Endothelial cell of umbilical vein (primary cell): ENCODE data around the gene TGIF1. TPM values are rescaled to one million over a fixed set of nuclear protein-coding genes. Genes with fewer than 3 reads are reported as not detected.

Experiments
- BruUV-seq: library from RNA; stranded (reverse); fragments of 400-500 nt; replicated peaks from 2 replicates; lab custom pipeline; 2021; lab: Mats Ljungman, UMichigan
- CTCF ChIA-PET: fragments of 300-600, 350-600 bp; sonication (Branson Sonifier 250); formaldehyde crosslinking; loops from one replicate; lab custom pipeline; 2021; ENCODE audit warnings: antibody characterized with exemption, inconsistent platforms; lab: Charles Lee
- POLR2A ChIA-PET: fragments of 300-600, 350-600 bp; sonication (Branson Sonifier 250); formaldehyde crosslinking; loops from one replicate; lab custom pipeline; 2021; ENCODE audit warnings: antibody characterized with exemption, inconsistent platforms; lab: Charles Lee
- DNase-seq: peaks from one replicate; pipeline ENCODE4 v3.0.0-alpha.2; 2011; ENCODE audit warnings: low read depth, low spot score
- FAIRE-seq: peaks from 2 replicates; lab custom pipeline; 2011; peaks lifted over from hg19 to GRCh38; lab: Jason Lieb, UNC
- H2AFZ ChIP-seq: 2 replicates; pipeline ENCODE4 v1.6.0; 2012; ENCODE audit warnings: low read depth, low read length, control low read depth, inconsistent platforms
- H3K27ac ChIP-seq: 2 replicates; pipeline ENCODE4 v1.5.1; 2011; ENCODE audit warnings: low read depth, mild to moderate bottlenecking, control low read depth, low read length, moderate library complexity; ENCODE audit not compliant: insufficient read depth
- H3K27me3 ChIP-seq, 2 experiments: 2 replicates each; pipeline versions ENCODE4 v1.6.0 to v1.6.1; 2011; ENCODE audit warnings: low read length in 2 of 2, mixed read lengths in 1 of 2; ENCODE audit not compliant: control insufficient read depth in 2 of 2, insufficient read depth in 2 of 2
- H3K36me3 ChIP-seq, 2 experiments: 2 replicates in 1 of 2; 3 replicates in 1 of 2; pipeline ENCODE4 v1.5.1; 2011; ENCODE audit warnings: low read length in 2 of 2, mild to moderate bottlenecking in 1 of 2, moderate library complexity in 1 of 2; ENCODE audit not compliant: control insufficient read depth in 2 of 2, insufficient read depth in 2 of 2; ENCODE audit errors: extremely low read depth in 1 of 2
- H3K4me1 ChIP-seq: 3 replicates; pipeline ENCODE4 v1.5.1; 2011; ENCODE audit warnings: mild to moderate bottlenecking, low read length; ENCODE audit not compliant: control insufficient read depth, insufficient read depth; ENCODE audit errors: extremely low read depth
- H3K4me2 ChIP-seq: 2 replicates; pipeline ENCODE4 v1.6.1; 2011; ENCODE audit warnings: low read length, control low read depth, mixed read lengths; ENCODE audit not compliant: insufficient read depth
- H3K4me3 ChIP-seq, 3 experiments: fragments of 200-600 bp in 1 of 3; sonication (generic), shearing (Covaris generic) in 1 of 3; replicated peaks in 1 of 3; 2 replicates each; pipeline ENCODE4 v1.5.1; 2011 to 2016; ENCODE audit warnings: control low read depth in 3 of 3, low read length in 3 of 3, mild to moderate bottlenecking in 2 of 3, inconsistent platforms in 1 of 3, low read depth in 1 of 3, moderate library complexity in 1 of 3; ENCODE audit not compliant: insufficient read depth in 1 of 3
- H3K79me2 ChIP-seq: 2 replicates; pipeline ENCODE4 v1.6.0; 2012; ENCODE audit warnings: low read length, inconsistent platforms; ENCODE audit not compliant: control insufficient read depth, insufficient read depth
- H3K9ac ChIP-seq: replicated peaks from 2 replicates; pipeline ENCODE3; 2011; ENCODE audit warnings: low read length, control low read depth; ENCODE audit not compliant: insufficient read depth; ENCODE audit errors: extremely low read depth
- H3K9me1 ChIP-seq: replicated peaks from 3 replicates; pipeline ENCODE4 v1.6.0; 2011; ENCODE audit warnings: mild to moderate bottlenecking, low read length; ENCODE audit not compliant: control insufficient read depth, insufficient read depth; ENCODE audit errors: extremely low read depth
- H3K9me3 ChIP-seq: replicated peaks from 2 replicates; pipeline ENCODE4 v1.5.1; 2012; ENCODE audit warnings: low read length, inconsistent platforms; ENCODE audit not compliant: control insufficient read depth, insufficient read depth
- H4K20me1 ChIP-seq: replicated peaks from 2 replicates; pipeline ENCODE3; 2011; ENCODE audit warnings: mild to moderate bottlenecking, low read length; ENCODE audit not compliant: control insufficient read depth, insufficient read depth; ENCODE audit errors: extremely low read depth
- CTCF ChIP-seq, 2 donors: IDR thresholded peaks; 1 replicate in 1 of 2; 2 replicates in 1 of 2; pipeline ENCODE4 v1.5.1; 2011; ENCODE audit warnings: low read length in 2 of 2, mild to moderate bottlenecking in 2 of 2, moderate library complexity in 2 of 2, control low read depth in 1 of 2, inconsistent platforms in 1 of 2, low read depth in 1 of 2; ENCODE audit not compliant: insufficient read depth in 1 of 2; ENCODE audit errors: extremely low read depth in 1 of 2
- EZH2 ChIP-seq: IDR thresholded peaks from 2 replicates; pipeline ENCODE4 v1.6.1; 2012; ENCODE audit warnings: borderline replicate concordance, low read depth, mild to moderate bottlenecking, moderate library complexity, low read length, inconsistent platforms; ENCODE audit not compliant: severe bottlenecking
- FOS ChIP-seq: IDR thresholded peaks from 2 replicates; pipeline ENCODE4 v1.6.1; 2011; ENCODE audit warnings: mild to moderate bottlenecking, low read length, moderate library complexity, borderline replicate concordance; ENCODE audit not compliant: insufficient read depth
- GATA2 ChIP-seq: IDR thresholded peaks from 2 replicates; pipeline ENCODE4 v1.7.0; 2011; ENCODE audit warnings: low read depth, mild to moderate bottlenecking, moderate library complexity, mixed read lengths, low read length; ENCODE audit not compliant: insufficient read length, insufficient read depth
- JUN ChIP-seq: IDR thresholded peaks from 2 replicates; pipeline ENCODE4 v1.6.1; 2011; ENCODE audit warnings: borderline replicate concordance, low read depth; ENCODE audit not compliant: insufficient read length, insufficient read depth
- MYC ChIP-seq: IDR thresholded peaks from one replicate; pipeline ENCODE4 v1.6.1; 2011; ENCODE audit warnings: mild to moderate bottlenecking, low read depth, low read length
- POLR2A ChIP-seq: IDR thresholded peaks from 2 replicates; pipeline ENCODE4 v1.6.1; 2012; ENCODE audit warnings: low read depth, mild to moderate bottlenecking, control low read depth, low read length
- POLR2AphosphoS5 ChIP-seq: IDR thresholded peaks from 2 replicates; pipeline ENCODE4 v1.6.1; 2012; ENCODE audit warnings: low read depth, mild to moderate bottlenecking, control low read depth, low read length, moderate library complexity; ENCODE audit not compliant: insufficient read depth
- dilution Hi-C: fragments of 300-500 bp; cut with MboI; formaldehyde crosslinking; loops from one replicate; pipeline ENCODE4 v1.15.0; 2019; ENCODE audit warnings: low sequenced_read_pairs; ENCODE audit not compliant: extremely low pct_ligation_motif_present
- intact Hi-C: fragments of 100-400 bp; cut with micrococcal nuclease; formaldehyde crosslinking; loops from one replicate; pipeline ENCODE4 v1.10.0; 2022
- polyA plus RNA-seq, 4 experiments: library from polyadenylated mRNA; depleted of rRNA in 3 of 4; stranded (reverse) in 3 of 4; unstranded in 1 of 4; fragments of >200 nt; gene quantifications; 2 replicates each; pipeline versions ENCODE4 v1.2.1 to v1.2.3, GENCODE V29; 2011 to 2012; ENCODE audit warnings: missing spikeins in 1 of 4
- total RNA-seq: library from RNA; stranded (reverse); gene quantifications from 2 replicates; pipeline ENCODE4 v1.2.3, GENCODE V29; 2021
- TF ChIP-seq, protein P1 (sequence below): IDR thresholded peaks from 2 replicates; pipeline ENCODE4 v1.6.1; 2011; ENCODE audit not compliant: insufficient read depth, insufficient read length

Gene TGIF1
- total and polyA plus RNA-seq, 2 donors (not counting 3 experiments of a cell fraction or from before 2014, with no cell fraction given) = 75.6 to 96.6 TPM

DNA sequence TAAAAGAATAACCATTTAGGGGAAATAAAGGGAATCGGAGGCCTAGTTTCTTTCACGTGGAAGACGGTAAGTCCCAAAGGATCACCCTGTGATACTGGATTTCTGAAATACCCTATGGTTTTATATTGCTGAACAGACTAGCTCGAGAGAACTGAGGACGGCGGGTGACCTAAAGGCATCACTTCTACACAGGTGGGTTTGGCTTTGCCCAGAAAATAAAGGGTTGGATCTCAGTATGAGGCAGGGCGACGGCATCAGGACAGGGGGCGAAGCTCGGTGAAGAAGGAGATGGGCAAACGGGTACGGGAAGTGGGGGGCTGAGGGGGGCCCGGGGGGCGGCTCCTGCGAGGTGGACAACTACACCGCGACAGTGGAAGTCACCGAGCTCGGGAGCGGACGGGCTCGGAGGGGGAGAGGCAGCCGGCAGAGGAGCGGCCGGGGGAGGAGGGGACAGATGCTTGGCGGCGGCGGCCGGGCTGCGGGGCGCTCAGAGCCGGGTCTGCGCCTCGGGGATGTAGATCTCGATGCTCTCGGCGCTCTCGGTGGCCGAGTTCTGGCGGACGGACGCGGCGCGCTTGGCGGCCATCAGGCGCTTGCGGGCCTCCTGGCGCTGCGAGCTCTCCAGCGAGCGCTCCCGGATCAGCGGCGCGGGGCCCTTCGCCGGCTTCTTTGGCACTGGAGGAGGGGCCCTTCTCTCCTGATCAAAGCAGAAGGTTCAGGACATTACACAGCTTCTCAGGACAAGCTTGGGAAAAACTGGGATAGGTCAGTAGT is 48.9 kb downstream of the TGIF1 start:
- intact Hi-C loops = loop anchor here (2.0 kb wide), 1 partner anchor 44 kb away; no protein-coding TSS in a partner anchor
- peaks cover 0 to 2% of the 10 kb centered on the region in 2 experiments for H3K27me3 ChIP-seq
- TF ChIP-seq GATA2 (no peak), FOS (no peak), JUN (no peak), POLR2A (no peak), POLR2AphosphoS5 (no peak), EZH2 (no peak), MYC (no peak), CTCF (IDR thresholded peaks at IDR 0.05; ENCODE audit: extremely low read depth in 1 of 2, insufficient read depth in 1 of 2, low read depth in 1 of 2, low read length in 2 of 2) (no peak)
- TF ChIP-seq, protein P1, sequence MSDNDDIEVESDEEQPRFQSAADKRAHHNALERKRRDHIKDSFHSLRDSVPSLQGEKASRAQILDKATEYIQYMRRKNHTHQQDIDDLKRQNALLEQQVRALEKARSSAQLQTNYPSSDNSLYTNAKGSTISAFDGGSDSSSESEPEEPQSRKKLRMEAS = no peak
- ChIA-PET POLR2A (no interaction called here), CTCF (interaction anchor here (0.7 to 2.1 kb wide), 8 partner anchors 9 to 167 kb away, joined by 3 to 14 read pairs (median 3); no protein-coding TSS in a partner anchor)
- H3K4me1 ChIP-seq = peaks cover 14% of the 10 kb centered on the region
- peak; percentile 52 for FAIRE-seq
- no peaks in the 10 kb centered on the region for H4K20me1 ChIP-seq
- dilution Hi-C loops = no loop called here
- peak overlapping the region; percentile 67 for H3K4me2 ChIP-seq
- BruUV-seq = no TSS peak
- no peaks in the 10 kb centered on the region for H3K9me1 ChIP-seq
- H3K9ac ChIP-seq = peak overlapping the region; percentile 5
- H3K4me3 ChIP-seq = peak overlapping the region in 2 of 3 experiments; percentile 45 to 49
- DNase-seq = peak; percentile 43
- no peaks in the 10 kb centered on the region for H3K79me2 ChIP-seq
- no peaks in the 10 kb centered on the region for H3K36me3 ChIP-seq
- peak overlapping the region; percentile 61 for H2AFZ ChIP-seq
- H3K9me3 ChIP-seq = no peaks in the 10 kb centered on the region
- H3K27ac ChIP-seq = no peak overlapping the region
